Neural cell (in vitro differentiated cells): Measurements from ENCODE around the gene STRADA.

ENCODE experiments used
- EP300 ChIP-seq: fragments of 450-650 bp; conservative IDR thresholded peaks from 2 replicates; pipeline ENCODE4 v1.6.1; 2014; ENCODE audit warnings: antibody characterized with exemption, mild to moderate bottlenecking, moderate library complexity; ENCODE audit not compliant: poor library complexity, severe bottlenecking
- MXI1 ChIP-seq: fragments of 450-650 bp; conservative IDR thresholded peaks from 2 replicates; pipeline ENCODE4 v1.6.1; 2014; ENCODE audit warnings: antibody characterized with exemption, mild to moderate bottlenecking; ENCODE audit not compliant: poor library complexity, severe bottlenecking
- POLR2AphosphoS5 ChIP-seq: IDR thresholded peaks from 2 replicates; pipeline ENCODE4 v1.6.1; 2012
- RAD21 ChIP-seq: fragments of 450-650 bp; conservative IDR thresholded peaks from 2 replicates; pipeline ENCODE4 v1.6.1; 2014; ENCODE audit warnings: antibody characterized with exemption, mild to moderate bottlenecking, moderate library complexity
- SMC3 ChIP-seq: fragments of 450-650 bp; conservative IDR thresholded peaks from 2 replicates; pipeline ENCODE4 v1.6.1; 2014; ENCODE audit warnings: antibody characterized with exemption, mild to moderate bottlenecking, moderate library complexity; ENCODE audit not compliant: poor library complexity
- TF ChIP-seq, protein P1 (sequence below): fragments of 450-650 bp; IDR thresholded peaks from 2 replicates; pipeline ENCODE4 v1.5.1; 2014; ENCODE audit warnings: antibody characterized with exemption, mild to moderate bottlenecking, moderate library complexity; ENCODE audit not compliant: poor library complexity, severe bottlenecking

DNA sequence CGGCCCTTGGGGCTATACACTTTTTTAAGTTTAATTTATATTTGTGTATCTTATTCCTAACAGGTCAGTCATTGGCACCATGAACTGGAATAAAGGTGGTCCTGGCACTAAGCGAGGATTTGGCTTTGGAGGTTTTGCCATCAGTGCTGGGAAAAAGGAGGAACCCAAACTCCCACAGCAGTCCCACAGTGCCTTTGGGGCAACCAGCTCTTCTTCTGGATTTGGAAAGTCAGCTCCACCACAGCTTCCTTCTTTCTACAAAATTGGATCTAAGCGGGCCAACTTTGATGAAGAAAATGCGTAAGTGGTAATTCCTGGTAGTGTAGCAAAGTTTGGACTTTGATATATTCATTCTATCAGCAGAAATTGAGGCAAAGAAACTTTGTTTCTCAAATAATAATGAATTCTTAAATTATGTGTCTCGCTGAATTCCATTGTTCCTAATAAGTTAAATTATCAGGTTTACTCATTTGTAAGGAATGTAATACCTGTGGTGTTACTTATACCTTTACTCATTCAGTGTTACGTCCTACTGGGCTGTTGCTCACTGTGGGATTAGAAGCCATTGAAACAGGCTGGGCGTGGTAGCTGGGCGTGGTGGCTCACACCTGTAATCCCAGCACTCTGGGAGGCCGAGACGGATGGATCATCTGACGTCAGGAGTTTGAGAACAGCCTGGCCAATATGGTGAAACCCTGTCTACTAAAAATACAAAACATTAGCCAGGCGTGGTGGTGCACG, 45.5 kb upstream of the STRADA start:
- no peak for TF ChIP-seq POLR2AphosphoS5
- TF ChIP-seq, protein P1, sequence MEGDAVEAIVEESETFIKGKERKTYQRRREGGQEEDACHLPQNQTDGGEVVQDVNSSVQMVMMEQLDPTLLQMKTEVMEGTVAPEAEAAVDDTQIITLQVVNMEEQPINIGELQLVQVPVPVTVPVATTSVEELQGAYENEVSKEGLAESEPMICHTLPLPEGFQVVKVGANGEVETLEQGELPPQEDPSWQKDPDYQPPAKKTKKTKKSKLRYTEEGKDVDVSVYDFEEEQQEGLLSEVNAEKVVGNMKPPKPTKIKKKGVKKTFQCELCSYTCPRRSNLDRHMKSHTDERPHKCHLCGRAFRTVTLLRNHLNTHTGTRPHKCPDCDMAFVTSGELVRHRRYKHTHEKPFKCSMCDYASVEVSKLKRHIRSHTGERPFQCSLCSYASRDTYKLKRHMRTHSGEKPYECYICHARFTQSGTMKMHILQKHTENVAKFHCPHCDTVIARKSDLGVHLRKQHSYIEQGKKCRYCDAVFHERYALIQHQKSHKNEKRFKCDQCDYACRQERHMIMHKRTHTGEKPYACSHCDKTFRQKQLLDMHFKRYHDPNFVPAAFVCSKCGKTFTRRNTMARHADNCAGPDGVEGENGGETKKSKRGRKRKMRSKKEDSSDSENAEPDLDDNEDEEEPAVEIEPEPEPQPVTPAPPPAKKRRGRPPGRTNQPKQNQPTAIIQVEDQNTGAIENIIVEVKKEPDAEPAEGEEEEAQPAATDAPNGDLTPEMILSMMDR, result no peak
- TF ChIP-seq EP300, result no peak
- TF ChIP-seq MXI1, result no peak
- no peak for TF ChIP-seq RAD21
- no peak for TF ChIP-seq SMC3
